ENCODE measurements around the gene MTHFR.
A peak's percentile ranks its signal among the peaks of the same experiment; 100 is the strongest.

Gene MTHFR

DNA sequence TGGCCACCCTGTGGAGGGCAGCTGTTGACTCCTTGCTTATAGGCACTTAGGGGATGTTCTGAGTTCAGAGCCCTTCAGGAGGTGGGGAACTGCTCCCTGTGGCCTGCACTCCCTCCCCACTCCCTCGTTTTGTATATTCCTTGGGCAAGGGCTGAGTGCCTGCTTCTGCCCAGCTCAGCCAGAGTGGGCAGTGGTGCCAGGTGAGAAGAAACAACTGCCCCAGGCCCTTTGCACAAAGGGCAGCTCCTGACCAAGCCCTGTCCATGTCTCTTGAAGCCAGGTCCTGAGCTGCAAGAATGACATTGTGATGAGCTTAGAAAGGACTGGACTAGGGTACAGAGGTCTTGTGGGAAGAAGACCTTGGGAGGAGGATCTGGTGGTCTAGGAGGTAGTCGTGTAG lies 67.7 kb downstream of the MTHFR start:
- no peaks in the 10 kb centered on the region for H3K36me3 ChIP-seq (ENCODE audit: control insufficient read depth in 2 of 2, insufficient read depth in 1 of 2, low read length in 2 of 2)
- no peak overlapping the region for H3K4me3 ChIP-seq (ENCODE audit: low read depth, low read length)
- ChIA-PET CTCF (interaction anchor here (1.0 kb wide), 1 partner anchor 10 kb away, joined by 3 read pairs; no protein-coding TSS in a partner anchor), POLR2A (interaction anchor here (0.8 kb wide), 1 partner anchor 70 kb away, joined by 3 read pairs; no protein-coding TSS in a partner anchor)
- TF ChIP-seq KLF1 (tag by site-specific recombination; IDR thresholded peaks at IDR 0.05) (no peak), GLIS1 (tag by site-specific recombination; IDR thresholded peaks at IDR 0.05) (no peak), ZNF311 (tag by site-specific recombination; IDR thresholded peaks at IDR 0.05; ENCODE audit: borderline replicate concordance) (no peak), ZNF777 (tag by site-specific recombination; IDR thresholded peaks at IDR 0.05; ENCODE audit: borderline replicate concordance) (no peak), ZNF449 (tag by site-specific recombination; IDR thresholded peaks at IDR 0.05) (no peak), ZNF623 (tag by site-specific recombination; IDR thresholded peaks at IDR 0.05) (peak; percentile 85)
- no peaks in the 10 kb centered on the region for H3K9me3 ChIP-seq (ENCODE audit: control insufficient read depth, insufficient read depth, low read depth, low read length)
- no peak overlapping the region for H3K27ac ChIP-seq (ENCODE audit: extremely low read depth, low read depth, low read length)
- peaks cover 3% of the 10 kb centered on the region; the same call in 1 of the 2 replicates for H3K4me1 ChIP-seq (ENCODE audit: control insufficient read depth, insufficient read depth, low read length)

GRCh38 chr1:11736746-11737639 lies 68.8 kb downstream of the MTHFR start:
- ChIA-PET POLR2A (interaction anchor here (0.6 to 2.1 kb wide), 5 partner anchors 67 to 173 kb away, joined by 3 to 5 read pairs (median 4); partner anchors contain the start of genes CLCN6, FBXO6 and MTHFR), CTCF (interaction anchor here (0.6 to 2.5 kb wide), 5 partner anchors 11 to 699 kb away, joined by 3 to 9 read pairs (median 4); no protein-coding TSS in a partner anchor)
- Histone ChIP-seq H3K4me1 (ENCODE audit: control insufficient read depth, insufficient read depth, low read length) (peaks cover 3% of the 10 kb centered on the region; the same call in 1 of the 2 replicates), H3K9me3 (ENCODE audit: control insufficient read depth, insufficient read depth, low read depth, low read length) (no peaks in the 10 kb centered on the region), H3K4me3 (ENCODE audit: low read depth, low read length) (peak overlapping the region; percentile 66), H3K36me3 (ENCODE audit: control insufficient read depth in 2 of 2, insufficient read depth in 1 of 2, low read length in 2 of 2) (no peaks in the 10 kb centered on the region), H3K27ac (ENCODE audit: extremely low read depth, low read depth, low read length) (no peak overlapping the region; the same call in 1 of the 2 replicates)
- TF ChIP-seq ZNF629 (tag by site-specific recombination; IDR thresholded peaks at IDR 0.05) (no peak), ZNF133 (tag by site-specific recombination; IDR thresholded peaks at IDR 0.05) (no peak), ZNF654 (tag by site-specific recombination; IDR thresholded peaks at IDR 0.05; ENCODE audit: low read depth) (no peak), ZBTB8A (tag by site-specific recombination; IDR thresholded peaks at IDR 0.05) (no peak), WT1 (tag by site-specific recombination; IDR thresholded peaks at IDR 0.05) (0 out of 2 replicates have a peak, but pooled peaks have one; percentile 15), ZBTB10 (tag by site-specific recombination; IDR thresholded peaks at IDR 0.05) (no peak), SP2 (tag by site-specific recombination; IDR thresholded peaks at IDR 0.05) (no peak), ZNF366 (tag by site-specific recombination; conservative IDR thresholded peaks at IDR 0.05) (peak; percentile 77), GLIS1 (tag by site-specific recombination; IDR thresholded peaks at IDR 0.05) (peak; percentile 59), ZSCAN30 (tag by site-specific recombination; IDR thresholded peaks at IDR 0.05) (no peak), ZBTB17 (tag by site-specific recombination; IDR thresholded peaks at IDR 0.05) (peak; percentile 25; the same call in 1 of the 2 replicates), ZNF621 (tag by site-specific recombination; IDR thresholded peaks at IDR 0.05) (no peak), ZNF555 (tag by site-specific recombination; conservative IDR thresholded peaks at IDR 0.05) (no peak), ZNF121 (tag by site-specific recombination; IDR thresholded peaks at IDR 0.05) (no peak), YY1 (tag by site-specific recombination; IDR thresholded peaks at IDR 0.05) (peak; percentile 74), SP7 (tag by site-specific recombination; IDR thresholded peaks at IDR 0.05) (peak; percentile 70), ZNF146 (tag by site-specific recombination; IDR thresholded peaks at IDR 0.05) (no peak), ZNF184 (tag by site-specific recombination; IDR thresholded peaks at IDR 0.05) (no peak), ZNF341 (tag by site-specific recombination; IDR thresholded peaks at IDR 0.05; ENCODE audit: low read depth) (peak; percentile 93), ZNF747 (tag by site-specific recombination; IDR thresholded peaks at IDR 0.05) (no peak), ZNF10 (tag by site-specific recombination; IDR thresholded peaks at IDR 0.05) (peak; percentile 97), SCRT2 (tag by site-specific recombination; IDR thresholded peaks at IDR 0.05) (no peak)
- TF ChIP-seq, protein P1, sequence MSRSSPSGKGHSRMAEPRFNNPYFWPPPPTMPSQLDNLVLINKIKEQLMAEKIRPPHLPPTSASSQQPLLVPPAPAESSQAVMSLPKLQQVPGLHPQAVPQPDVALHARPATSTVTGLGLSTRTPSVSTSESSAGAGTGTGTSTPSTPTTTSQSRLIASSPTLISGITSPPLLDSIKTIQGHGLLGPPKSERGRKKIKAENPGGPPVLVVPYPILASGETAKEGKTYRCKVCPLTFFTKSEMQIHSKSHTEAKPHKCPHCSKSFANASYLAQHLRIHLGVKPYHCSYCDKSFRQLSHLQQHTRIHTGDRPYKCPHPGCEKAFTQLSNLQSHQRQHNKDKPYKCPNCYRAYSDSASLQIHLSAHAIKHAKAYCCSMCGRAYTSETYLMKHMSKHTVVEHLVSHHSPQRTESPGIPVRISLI (tag by site-specific recombination; IDR thresholded peaks at IDR 0.05): no peak

Data from HEK293 (cell line).